GM21423 (cell line): Measurements from ENCODE around the gene PIK3CD.
"Not testable (repeated sequence)": the region's sequence is repeated elsewhere in the genome, so short reads cannot be mapped to it uniquely, and the experiment has no call there.

Source experiments
- ATAC-seq: cut with Tn5 transposase; IDR thresholded peaks from one replicate; pipeline ENCODE4 v1.9.1; 2021; ENCODE audit warnings: mild to moderate bottlenecking, moderate library complexity; ENCODE audit not compliant: unreplicated experiment

Gene PIK3CD

GRCh38 chr1:9618909-9619679, 32.4 kb upstream of the PIK3CD start:
- ATAC-seq, result no peak

- no peak for ATAC-seq
Observed at GRCh38 chr1:9621032-9621431, 30.5 kb upstream of the PIK3CD start.

- ATAC-seq, result no peak
Observed at GRCh38 chr1:9624081-9624480, 27.4 kb upstream of the PIK3CD start.

GRCh38 chr1:9625030-9625429, 26.5 kb upstream of the PIK3CD start:
- ATAC-seq, result not testable (repeated sequence)

GRCh38 chr1:9626201-9626608, 25.3 kb upstream of the PIK3CD start:
- no peak for ATAC-seq

- peak; percentile 12 for ATAC-seq
Observed at GRCh38 chr1:9628541-9629444, 22.7 kb upstream of the PIK3CD start.

- ATAC-seq, result peak; percentile 29
Observed at GRCh38 chr1:9629445-9630201, 21.9 kb upstream of the PIK3CD start.

- ATAC-seq, result no peak
Observed at GRCh38 chr1:9630331-9631111, 21.0 kb upstream of the PIK3CD start.

- ATAC-seq, result no peak
Observed at GRCh38 chr1:9631613-9632012, 19.9 kb upstream of the PIK3CD start.

GRCh38 chr1:9633493-9633892, 18.0 kb upstream of the PIK3CD start:
- ATAC-seq, result no peak

- ATAC-seq, result no peak
Observed at GRCh38 chr1:9634582-9634981, 16.9 kb upstream of the PIK3CD start.

GRCh38 chr1:9639227-9639626, 12.3 kb upstream of the PIK3CD start:
- ATAC-seq, result no peak

- no peak for ATAC-seq
Observed at GRCh38 chr1:9643351-9644256, 7.9 kb upstream of the PIK3CD start.

- no peak for ATAC-seq
Observed at GRCh38 chr1:9646037-9646436, 5.5 kb upstream of the PIK3CD start.

GRCh38 chr1:9648171-9648570, 3.4 kb upstream of the PIK3CD start:
- ATAC-seq, result no peak

- ATAC-seq, result no peak
Observed at GRCh38 chr1:9649769-9650168, 1.8 kb upstream of the PIK3CD start.

- no peak for ATAC-seq
Observed at GRCh38 chr1:9651220-9651564, 339 bp upstream of the PIK3CD start.

- peak; percentile 27 for ATAC-seq
Observed at GRCh38 chr1:9652379-9653209, 1.1 kb downstream of the PIK3CD start.

- ATAC-seq, result no peak
Observed at GRCh38 chr1:9653210-9653490, 1.6 kb downstream of the PIK3CD start.
